ENCODE data around the gene TRAF5.

Gene TRAF5

GRCh38 chr1:211420389-211420788, 93.8 kb downstream of the TRAF5 start:
- TF ChIP-seq, protein P1, sequence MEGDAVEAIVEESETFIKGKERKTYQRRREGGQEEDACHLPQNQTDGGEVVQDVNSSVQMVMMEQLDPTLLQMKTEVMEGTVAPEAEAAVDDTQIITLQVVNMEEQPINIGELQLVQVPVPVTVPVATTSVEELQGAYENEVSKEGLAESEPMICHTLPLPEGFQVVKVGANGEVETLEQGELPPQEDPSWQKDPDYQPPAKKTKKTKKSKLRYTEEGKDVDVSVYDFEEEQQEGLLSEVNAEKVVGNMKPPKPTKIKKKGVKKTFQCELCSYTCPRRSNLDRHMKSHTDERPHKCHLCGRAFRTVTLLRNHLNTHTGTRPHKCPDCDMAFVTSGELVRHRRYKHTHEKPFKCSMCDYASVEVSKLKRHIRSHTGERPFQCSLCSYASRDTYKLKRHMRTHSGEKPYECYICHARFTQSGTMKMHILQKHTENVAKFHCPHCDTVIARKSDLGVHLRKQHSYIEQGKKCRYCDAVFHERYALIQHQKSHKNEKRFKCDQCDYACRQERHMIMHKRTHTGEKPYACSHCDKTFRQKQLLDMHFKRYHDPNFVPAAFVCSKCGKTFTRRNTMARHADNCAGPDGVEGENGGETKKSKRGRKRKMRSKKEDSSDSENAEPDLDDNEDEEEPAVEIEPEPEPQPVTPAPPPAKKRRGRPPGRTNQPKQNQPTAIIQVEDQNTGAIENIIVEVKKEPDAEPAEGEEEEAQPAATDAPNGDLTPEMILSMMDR (IDR thresholded peaks at IDR 0.05; ENCODE audit: extremely low read depth, insufficient read depth, missing control alignments): no peak
- DNase-seq (ENCODE audit: low spot score): no peak
- in situ Hi-C loops (cut with MboI; ENCODE audit: low pct_unique_long_range_greater_than_20kb, low sequenced_read_pairs, unreplicated experiment): no loop called here

DNA sequence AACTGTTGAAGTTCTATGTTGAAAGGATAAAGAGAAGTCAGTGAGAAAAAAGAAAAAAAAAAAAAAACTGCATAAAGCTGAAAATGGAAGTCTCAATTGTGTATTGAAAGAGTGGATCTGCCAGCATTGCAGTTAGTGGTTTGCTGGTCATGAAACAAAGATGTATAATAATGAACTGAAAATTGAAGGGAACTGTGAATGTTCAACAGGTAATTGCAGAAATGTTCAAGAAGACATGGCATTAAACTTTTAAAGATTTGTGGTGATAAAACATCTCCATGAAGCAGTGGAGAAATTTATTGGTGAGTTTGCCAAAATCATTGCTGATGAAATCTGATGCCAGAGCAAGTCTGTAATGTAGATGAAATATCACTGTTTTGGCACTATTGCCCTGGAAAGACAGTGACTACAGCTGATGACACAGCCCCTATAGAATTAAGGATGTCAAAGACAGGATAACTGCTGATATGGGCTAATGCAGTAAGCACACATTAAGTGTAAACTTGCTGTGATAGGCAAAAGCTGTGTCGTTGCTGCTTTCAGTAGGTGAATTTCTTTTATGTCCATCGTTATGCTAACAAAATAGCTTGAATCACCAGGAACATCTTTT, 94.3 kb downstream of the TRAF5 start:
- no peak for DNase-seq (ENCODE audit: low spot score)
- in situ Hi-C loops (cut with MboI; ENCODE audit: low pct_unique_long_range_greater_than_20kb, low sequenced_read_pairs, unreplicated experiment): no loop called here
- TF ChIP-seq, protein P1 (IDR thresholded peaks at IDR 0.05; ENCODE audit: extremely low read depth, insufficient read depth, missing control alignments): no peak

GRCh38 chr1:211424018-211424417, 97.4 kb downstream of the TRAF5 start:
- in situ Hi-C loops (cut with MboI; ENCODE audit: low pct_unique_long_range_greater_than_20kb, low sequenced_read_pairs, unreplicated experiment): no loop called here
- DNase-seq (ENCODE audit: low spot score): no peak
- TF ChIP-seq, protein P1 (IDR thresholded peaks at IDR 0.05; ENCODE audit: extremely low read depth, insufficient read depth, missing control alignments): no peak

Data from GM13977 (cell line).